Endothelial cell of umbilical vein (primary cell): ENCODE data around the gene TUBA1C.

ENCODE experiments used
- CTCF ChIP-seq, 2 donors: IDR thresholded peaks; 1 replicate in 1 of 2; 2 replicates in 1 of 2; pipeline ENCODE4 v1.5.1; 2011; ENCODE audit warnings: low read length in 2 of 2, mild to moderate bottlenecking in 2 of 2, moderate library complexity in 2 of 2, control low read depth in 1 of 2, inconsistent platforms in 1 of 2, low read depth in 1 of 2; ENCODE audit not compliant: insufficient read depth in 1 of 2; ENCODE audit errors: extremely low read depth in 1 of 2
- EZH2 ChIP-seq: IDR thresholded peaks from 2 replicates; pipeline ENCODE4 v1.6.1; 2012; ENCODE audit warnings: borderline replicate concordance, low read depth, mild to moderate bottlenecking, moderate library complexity, low read length, inconsistent platforms; ENCODE audit not compliant: severe bottlenecking
- FOS ChIP-seq: IDR thresholded peaks from 2 replicates; pipeline ENCODE4 v1.6.1; 2011; ENCODE audit warnings: mild to moderate bottlenecking, low read length, moderate library complexity, borderline replicate concordance; ENCODE audit not compliant: insufficient read depth
- POLR2A ChIP-seq: IDR thresholded peaks from 2 replicates; pipeline ENCODE4 v1.6.1; 2012; ENCODE audit warnings: low read depth, mild to moderate bottlenecking, control low read depth, low read length
- POLR2AphosphoS5 ChIP-seq: IDR thresholded peaks from 2 replicates; pipeline ENCODE4 v1.6.1; 2012; ENCODE audit warnings: low read depth, mild to moderate bottlenecking, control low read depth, low read length, moderate library complexity; ENCODE audit not compliant: insufficient read depth
- TF ChIP-seq, protein P1 (sequence below): IDR thresholded peaks from 2 replicates; pipeline ENCODE4 v1.6.1; 2011; ENCODE audit not compliant: insufficient read depth, insufficient read length

DNA sequence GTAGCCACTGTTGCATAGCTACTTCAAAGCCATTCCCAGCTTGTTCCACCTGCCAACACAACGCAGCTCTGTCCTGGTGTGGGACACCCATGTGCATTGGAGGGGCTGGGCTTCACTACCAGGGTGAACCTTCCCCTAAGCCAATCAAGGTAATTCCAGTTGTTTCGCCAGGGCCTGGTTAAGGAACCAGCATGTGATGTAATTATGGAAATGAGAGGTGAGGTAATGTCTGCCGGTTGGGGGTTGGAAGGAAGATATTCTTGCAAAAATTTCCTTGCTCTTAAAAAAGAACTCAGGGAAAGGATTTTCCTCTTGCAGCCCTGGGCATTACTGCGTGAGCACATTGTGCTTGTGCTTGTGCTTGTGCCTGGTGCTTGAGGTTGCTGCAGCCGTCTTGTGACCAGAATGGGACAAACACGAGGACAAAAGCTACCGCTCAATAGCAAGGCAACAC, 14.9 kb downstream of the TUBA1C start:
- no peak for TF ChIP-seq CTCF (IDR thresholded peaks at IDR 0.05; ENCODE audit: extremely low read depth in 1 of 2, insufficient read depth in 1 of 2, low read depth in 1 of 2, low read length in 2 of 2)
- TF ChIP-seq EZH2, result no peak
- TF ChIP-seq, protein P1, sequence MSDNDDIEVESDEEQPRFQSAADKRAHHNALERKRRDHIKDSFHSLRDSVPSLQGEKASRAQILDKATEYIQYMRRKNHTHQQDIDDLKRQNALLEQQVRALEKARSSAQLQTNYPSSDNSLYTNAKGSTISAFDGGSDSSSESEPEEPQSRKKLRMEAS, result no peak
- no peak for TF ChIP-seq POLR2A
- TF ChIP-seq POLR2AphosphoS5, result no peak
- no peak for TF ChIP-seq FOS
